ENCODE data around the gene BTG3.

The BTG3 gene

GRCh38 chr21:17583898-17584297, 28.8 kb downstream of the BTG3 start:
- Histone ChIP-seq H3K9ac (ENCODE audit: low read depth, low read length) (no peak overlapping the region), H3K27me3 (ENCODE audit: control insufficient read depth, insufficient read depth, low read length) (no peaks in the 10 kb centered on the region), H3K9me3 (ENCODE audit: control insufficient read depth, insufficient read depth, low read length) (no peaks in the 10 kb centered on the region), H3K4me3 (ENCODE audit: low read depth, low read length) (no peak overlapping the region), H3K36me3 (ENCODE audit: control insufficient read depth, insufficient read depth, low read length) (no peaks in the 10 kb centered on the region), H3K4me1 (ENCODE audit: control insufficient read depth, insufficient read depth, low read length) (no peaks in the 10 kb centered on the region)

DNA sequence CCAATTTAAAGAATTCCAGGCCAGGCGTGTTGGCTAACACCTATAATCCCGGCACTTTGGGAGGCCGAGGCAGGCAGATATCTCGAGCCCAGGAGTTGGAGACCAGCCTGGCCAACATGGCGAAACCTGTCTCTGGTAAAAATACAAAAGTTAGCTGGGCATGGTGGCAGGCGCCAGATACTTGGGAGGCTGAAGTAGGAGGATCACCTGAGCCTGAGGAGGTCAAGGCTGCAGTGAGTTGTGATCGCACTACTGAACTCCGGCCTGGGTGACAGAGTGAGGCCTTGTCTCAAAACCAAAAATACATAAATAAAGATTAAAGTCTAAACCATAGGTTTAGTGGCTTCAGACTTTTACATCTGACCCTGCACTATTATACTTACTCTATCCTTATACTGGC, 32.4 kb downstream of the BTG3 start:
- no peak overlapping the region for H3K4me3 ChIP-seq (ENCODE audit: low read depth, low read length)
- no peaks in the 10 kb centered on the region for H3K4me1 ChIP-seq (ENCODE audit: control insufficient read depth, insufficient read depth, low read length)
- no peaks in the 10 kb centered on the region for H3K9me3 ChIP-seq (ENCODE audit: control insufficient read depth, insufficient read depth, low read length)
- no peaks in the 10 kb centered on the region for H3K36me3 ChIP-seq (ENCODE audit: control insufficient read depth, insufficient read depth, low read length)
- H3K27me3 ChIP-seq (ENCODE audit: control insufficient read depth, insufficient read depth, low read length): no peaks in the 10 kb centered on the region
- H3K9ac ChIP-seq (ENCODE audit: low read depth, low read length): no peak overlapping the region

DNA sequence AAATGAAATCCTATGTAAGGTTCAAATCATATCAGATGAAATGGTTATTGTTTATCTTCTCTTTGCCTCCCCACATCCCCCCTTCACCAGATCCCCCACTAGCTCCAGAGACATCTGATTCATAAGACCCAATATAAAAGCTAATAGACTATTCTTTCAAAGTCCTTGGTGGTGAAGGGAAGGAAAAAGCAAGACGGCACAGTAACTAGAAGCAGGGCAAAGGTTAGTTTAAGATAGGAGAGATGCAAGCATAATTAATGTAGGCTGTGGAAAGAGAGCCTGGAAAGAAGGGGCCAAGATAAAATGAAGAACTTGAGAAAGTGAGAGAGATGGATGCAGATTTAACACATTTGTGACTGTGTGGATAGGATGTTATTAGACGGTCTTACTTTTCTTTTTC, 33.8 kb downstream of the BTG3 start:
- Histone ChIP-seq H3K9ac (ENCODE audit: low read depth, low read length) (no peak overlapping the region), H3K9me3 (ENCODE audit: control insufficient read depth, insufficient read depth, low read length) (no peaks in the 10 kb centered on the region), H3K4me1 (ENCODE audit: control insufficient read depth, insufficient read depth, low read length) (no peaks in the 10 kb centered on the region), H3K27me3 (ENCODE audit: control insufficient read depth, insufficient read depth, low read length) (no peaks in the 10 kb centered on the region), H3K36me3 (ENCODE audit: control insufficient read depth, insufficient read depth, low read length) (no peaks in the 10 kb centered on the region), H3K4me3 (ENCODE audit: low read depth, low read length) (no peak overlapping the region)

- Histone ChIP-seq H3K27me3 (ENCODE audit: control insufficient read depth, insufficient read depth, low read length) (no peaks in the 10 kb centered on the region), H3K36me3 (ENCODE audit: control insufficient read depth, insufficient read depth, low read length) (no peaks in the 10 kb centered on the region), H3K9ac (ENCODE audit: low read depth, low read length) (no peak overlapping the region), H3K9me3 (ENCODE audit: control insufficient read depth, insufficient read depth, low read length) (no peaks in the 10 kb centered on the region), H3K4me3 (ENCODE audit: low read depth, low read length) (no peak overlapping the region), H3K4me1 (ENCODE audit: control insufficient read depth, insufficient read depth, low read length) (no peaks in the 10 kb centered on the region)
Measured at GRCh38 chr21:17578162-17578561, 34.5 kb downstream of the BTG3 start.

- Histone ChIP-seq H3K27me3 (ENCODE audit: control insufficient read depth, insufficient read depth, low read length) (no peaks in the 10 kb centered on the region), H3K9ac (ENCODE audit: low read depth, low read length) (no peak overlapping the region), H3K4me3 (ENCODE audit: low read depth, low read length) (no peak overlapping the region), H3K4me1 (ENCODE audit: control insufficient read depth, insufficient read depth, low read length) (no peaks in the 10 kb centered on the region), H3K9me3 (ENCODE audit: control insufficient read depth, insufficient read depth, low read length) (no peaks in the 10 kb centered on the region), H3K36me3 (ENCODE audit: control insufficient read depth, insufficient read depth, low read length) (no peaks in the 10 kb centered on the region)
Measured at GRCh38 chr21:17577701-17578100, 35.0 kb downstream of the BTG3 start.

- no peaks in the 10 kb centered on the region for H3K4me1 ChIP-seq (ENCODE audit: control insufficient read depth, insufficient read depth, low read length)
- no peak overlapping the region for H3K9ac ChIP-seq (ENCODE audit: low read depth, low read length)
- no peak overlapping the region for H3K4me3 ChIP-seq (ENCODE audit: low read depth, low read length)
- no peaks in the 10 kb centered on the region for H3K36me3 ChIP-seq (ENCODE audit: control insufficient read depth, insufficient read depth, low read length)
- no peaks in the 10 kb centered on the region for H3K27me3 ChIP-seq (ENCODE audit: control insufficient read depth, insufficient read depth, low read length)
- no peaks in the 10 kb centered on the region for H3K9me3 ChIP-seq (ENCODE audit: control insufficient read depth, insufficient read depth, low read length)
Measured at GRCh38 chr21:17576080-17576835, 36.4 kb downstream of the BTG3 start.

- Histone ChIP-seq H3K36me3 (ENCODE audit: control insufficient read depth, insufficient read depth, low read length) (no peaks in the 10 kb centered on the region), H3K9ac (ENCODE audit: low read depth, low read length) (no peak overlapping the region), H3K4me3 (ENCODE audit: low read depth, low read length) (no peak overlapping the region), H3K27me3 (ENCODE audit: control insufficient read depth, insufficient read depth, low read length) (no peaks in the 10 kb centered on the region), H3K4me1 (ENCODE audit: control insufficient read depth, insufficient read depth, low read length) (no peaks in the 10 kb centered on the region), H3K9me3 (ENCODE audit: control insufficient read depth, insufficient read depth, low read length) (no peaks in the 10 kb centered on the region)
Measured at GRCh38 chr21:17575076-17575475, 37.6 kb downstream of the BTG3 start.

DNA sequence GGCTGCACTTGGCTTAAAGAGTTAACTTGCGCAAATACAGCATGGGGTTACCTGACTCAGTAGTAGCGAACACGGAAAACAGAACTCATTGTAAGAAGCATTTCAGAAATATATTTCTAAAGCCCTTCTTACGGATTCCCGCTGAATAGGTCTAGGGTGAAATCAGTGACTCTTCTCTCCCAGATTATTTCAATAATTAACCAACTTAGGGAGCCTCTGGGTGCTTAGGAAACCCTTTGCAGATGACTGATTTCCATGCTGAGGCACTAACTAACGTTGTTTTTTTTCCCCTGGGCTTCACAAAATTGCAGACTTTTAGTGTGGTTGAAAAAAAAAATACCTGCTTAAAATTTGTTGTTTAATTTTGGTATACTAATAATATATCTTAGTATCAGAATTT, 40.3 kb downstream of the BTG3 start:
- Histone ChIP-seq H3K36me3 (ENCODE audit: control insufficient read depth, insufficient read depth, low read length) (no peaks in the 10 kb centered on the region), H3K4me3 (ENCODE audit: low read depth, low read length) (no peak overlapping the region), H3K4me1 (ENCODE audit: control insufficient read depth, insufficient read depth, low read length) (no peaks in the 10 kb centered on the region)

DNA sequence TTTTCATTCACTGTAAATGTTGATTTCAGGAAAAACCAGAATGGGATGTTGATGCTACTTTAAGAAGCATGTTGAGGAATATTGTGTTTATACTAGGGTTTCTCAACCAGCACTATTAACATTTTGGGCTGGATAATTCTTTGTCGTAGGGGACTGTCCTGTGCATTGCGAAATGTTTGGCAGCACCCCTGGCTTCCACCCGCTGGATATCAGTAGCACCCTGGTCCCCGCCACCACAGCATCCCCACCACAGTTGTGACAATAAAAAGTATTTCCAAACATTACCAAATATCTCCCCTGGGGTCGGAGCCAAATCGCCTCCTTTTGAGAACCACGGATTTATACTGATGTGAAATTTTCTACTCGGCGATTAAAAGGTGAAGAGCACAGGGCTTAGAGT, 41.9 kb downstream of the BTG3 start:
- Histone ChIP-seq H3K4me1 (ENCODE audit: control insufficient read depth, insufficient read depth, low read length) (no peaks in the 10 kb centered on the region), H3K9me3 (ENCODE audit: control insufficient read depth, insufficient read depth, low read length) (no peaks in the 10 kb centered on the region), H3K9ac (ENCODE audit: low read depth, low read length) (no peak overlapping the region)

More for the DNA sequence above, 40.3 kb downstream of the BTG3 start:
- H3K9me3 ChIP-seq (ENCODE audit: control insufficient read depth, insufficient read depth, low read length): no peaks in the 10 kb centered on the region
- no peaks in the 10 kb centered on the region for H3K27me3 ChIP-seq (ENCODE audit: control insufficient read depth, insufficient read depth, low read length)
- H3K9ac ChIP-seq (ENCODE audit: low read depth, low read length): no peak overlapping the region

GRCh38 chr21:17560377-17561025, 52.2 kb downstream of the BTG3 start:
- Histone ChIP-seq H3K4me3 (ENCODE audit: low read depth, low read length) (no peak overlapping the region), H3K4me1 (ENCODE audit: control insufficient read depth, insufficient read depth, low read length) (no peaks in the 10 kb centered on the region), H3K9me3 (ENCODE audit: control insufficient read depth, insufficient read depth, low read length) (no peaks in the 10 kb centered on the region), H3K36me3 (ENCODE audit: control insufficient read depth, insufficient read depth, low read length) (peaks cover 14% of the 10 kb centered on the region), H3K9ac (ENCODE audit: low read depth, low read length) (no peak overlapping the region), H3K27me3 (ENCODE audit: control insufficient read depth, insufficient read depth, low read length) (no peaks in the 10 kb centered on the region)

More for the DNA sequence above, 41.9 kb downstream of the BTG3 start:
- no peak overlapping the region for H3K4me3 ChIP-seq (ENCODE audit: low read depth, low read length)
- no peaks in the 10 kb centered on the region for H3K36me3 ChIP-seq (ENCODE audit: control insufficient read depth, insufficient read depth, low read length)
- H3K27me3 ChIP-seq (ENCODE audit: control insufficient read depth, insufficient read depth, low read length): no peaks in the 10 kb centered on the region

- H3K4me3 ChIP-seq (ENCODE audit: low read depth, low read length): no peak overlapping the region
- peaks cover 6% of the 10 kb centered on the region for H3K36me3 ChIP-seq (ENCODE audit: control insufficient read depth, insufficient read depth, low read length)
Measured at GRCh38 chr21:17554679-17555465, 57.8 kb downstream of the BTG3 start.

More at GRCh38 chr21:17554679-17555465, 57.8 kb downstream of the BTG3 start:
- Histone ChIP-seq H3K4me1 (ENCODE audit: control insufficient read depth, insufficient read depth, low read length) (no peaks in the 10 kb centered on the region), H3K27me3 (ENCODE audit: control insufficient read depth, insufficient read depth, low read length) (no peaks in the 10 kb centered on the region), H3K9ac (ENCODE audit: low read depth, low read length) (no peak overlapping the region), H3K9me3 (ENCODE audit: control insufficient read depth, insufficient read depth, low read length) (no peaks in the 10 kb centered on the region)

All from iPS-15b (cell line).